Measurements from ENCODE around the gene C10orf90.

DNA sequence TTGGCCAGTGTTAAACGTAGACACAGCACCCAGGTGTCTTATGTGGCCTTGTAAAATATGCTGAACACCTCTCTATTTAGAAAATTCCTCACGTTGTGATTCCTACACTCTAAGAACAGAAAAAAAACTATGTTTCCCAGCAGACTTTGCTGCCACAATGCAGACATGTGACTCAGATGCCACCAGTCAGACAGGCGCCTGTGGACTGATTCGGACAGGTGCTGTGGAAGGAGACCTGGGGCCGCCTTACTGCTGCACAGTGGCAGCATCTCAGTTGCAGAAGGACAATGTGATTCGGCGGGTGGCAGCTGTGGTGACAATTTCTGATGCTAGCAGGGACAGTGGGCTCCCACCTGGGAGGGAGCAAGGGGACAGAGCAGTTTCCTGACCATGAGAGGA is 88.8 kb downstream of the C10orf90 start:
- TF ChIP-seq, protein P1, sequence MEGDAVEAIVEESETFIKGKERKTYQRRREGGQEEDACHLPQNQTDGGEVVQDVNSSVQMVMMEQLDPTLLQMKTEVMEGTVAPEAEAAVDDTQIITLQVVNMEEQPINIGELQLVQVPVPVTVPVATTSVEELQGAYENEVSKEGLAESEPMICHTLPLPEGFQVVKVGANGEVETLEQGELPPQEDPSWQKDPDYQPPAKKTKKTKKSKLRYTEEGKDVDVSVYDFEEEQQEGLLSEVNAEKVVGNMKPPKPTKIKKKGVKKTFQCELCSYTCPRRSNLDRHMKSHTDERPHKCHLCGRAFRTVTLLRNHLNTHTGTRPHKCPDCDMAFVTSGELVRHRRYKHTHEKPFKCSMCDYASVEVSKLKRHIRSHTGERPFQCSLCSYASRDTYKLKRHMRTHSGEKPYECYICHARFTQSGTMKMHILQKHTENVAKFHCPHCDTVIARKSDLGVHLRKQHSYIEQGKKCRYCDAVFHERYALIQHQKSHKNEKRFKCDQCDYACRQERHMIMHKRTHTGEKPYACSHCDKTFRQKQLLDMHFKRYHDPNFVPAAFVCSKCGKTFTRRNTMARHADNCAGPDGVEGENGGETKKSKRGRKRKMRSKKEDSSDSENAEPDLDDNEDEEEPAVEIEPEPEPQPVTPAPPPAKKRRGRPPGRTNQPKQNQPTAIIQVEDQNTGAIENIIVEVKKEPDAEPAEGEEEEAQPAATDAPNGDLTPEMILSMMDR (conservative IDR thresholded peaks at IDR 0.05 in 1 of 2, IDR thresholded peaks at IDR 0.05 in 1 of 2; ENCODE audit: extremely low read depth in 1 of 2, insufficient read depth in 1 of 2, low read depth in 1 of 2, low read length in 2 of 2): no peak
- TF ChIP-seq EZH2 (IDR thresholded peaks at IDR 0.05; ENCODE audit: borderline replicate concordance, low read length): no peak
